Measurements from ENCODE around the gene SMC3. TPM values are rescaled to one million over a fixed set of nuclear protein-coding genes. Genes with fewer than 3 reads are reported as not detected.

Gene SMC3
- total RNA-seq, 1 experiment from 2014 or later: 18.4 TPM

GRCh38 chr10:110523736-110524135 is 43.8 kb upstream of the SMC3 start:
- H3K4me1 ChIP-seq (ENCODE audit: insufficient read depth, low read length): peaks cover 34% of the 10 kb centered on the region
- H3K36me3 ChIP-seq (ENCODE audit: low read depth, low read length): no peaks in the 10 kb centered on the region; the same call in 1 of the 2 replicates
- no peak overlapping the region for H3K4me3 ChIP-seq (ENCODE audit: low read length)
- H2AFZ ChIP-seq (ENCODE audit: low read length): no peak overlapping the region
- H3F3A ChIP-seq (ENCODE audit: low read length, unreplicated experiment): no peaks in the 10 kb centered on the region
- no peak overlapping the region for H3K27ac ChIP-seq (ENCODE audit: low read length)
- no peaks in the 10 kb centered on the region for H3K9me3 ChIP-seq (ENCODE audit: low read length)
- TF ChIP-seq CTCF (conservative IDR thresholded peaks at IDR 0.05; ENCODE audit: low read depth, low read length): no peak
- no peak for TF ChIP-seq EZH2 (IDR thresholded peaks at IDR 0.05; ENCODE audit: low read length, unreplicated experiment)
- no peak for TF ChIP-seq EZH2phosphoT487 (IDR thresholded peaks at IDR 0.05; ENCODE audit: borderline replicate concordance, low read length)
- ChIA-PET POLR2A (ENCODE audit: unreplicated experiment) (no interaction called here), CTCF (no interaction called here)
- intact Hi-C loops (cut with micrococcal nuclease): no loop called here
- H4K20me1 ChIP-seq (ENCODE audit: low read length): no peaks in the 10 kb centered on the region
- H3K27me3 ChIP-seq (ENCODE audit: low read length): no peaks in the 10 kb centered on the region
- DNase-seq: no peak
- no peak overlapping the region for H3K9ac ChIP-seq (ENCODE audit: low read length)
- no peaks in the 10 kb centered on the region for H3K79me2 ChIP-seq (ENCODE audit: low read length)
- H3K9me2 ChIP-seq (replicated peaks; ENCODE audit: low read length): no peaks in the 10 kb centered on the region
- BruUV-seq (replicated peaks): no TSS peak
- H3K4me2 ChIP-seq (ENCODE audit: low read length): no peak overlapping the region
- ATAC-seq: no peak

GRCh38 chr10:110524179-110524858 is 43.2 kb upstream of the SMC3 start:
- H3K27me3 ChIP-seq (ENCODE audit: low read length): no peaks in the 10 kb centered on the region
- ChIA-PET CTCF (no interaction called here), POLR2A (ENCODE audit: unreplicated experiment) (no interaction called here)
- no peaks in the 10 kb centered on the region for H3F3A ChIP-seq (ENCODE audit: low read length, unreplicated experiment)
- no peaks in the 10 kb centered on the region for H3K9me2 ChIP-seq (replicated peaks; ENCODE audit: low read length)
- H3K79me2 ChIP-seq (ENCODE audit: low read length): no peaks in the 10 kb centered on the region
- H3K9me3 ChIP-seq (ENCODE audit: low read length): no peaks in the 10 kb centered on the region
- H2AFZ ChIP-seq (ENCODE audit: low read length): no peak overlapping the region
- H3K36me3 ChIP-seq (ENCODE audit: low read depth, low read length): no peaks in the 10 kb centered on the region; the same call in 1 of the 2 replicates
- no peak overlapping the region for H3K9ac ChIP-seq (ENCODE audit: low read length)
- no peak overlapping the region for H3K4me3 ChIP-seq (ENCODE audit: low read length)
- no peak for DNase-seq
- intact Hi-C loops (cut with micrococcal nuclease): no loop called here
- ATAC-seq: no peak
- no peak overlapping the region for H3K4me2 ChIP-seq (ENCODE audit: low read length)
- peaks cover 40% of the 10 kb centered on the region for H3K4me1 ChIP-seq (ENCODE audit: insufficient read depth, low read length)
- BruUV-seq (replicated peaks): TSS peak; percentile 1
- no peak for TF ChIP-seq CTCF (conservative IDR thresholded peaks at IDR 0.05; ENCODE audit: low read depth, low read length)
- no peak for TF ChIP-seq EZH2 (IDR thresholded peaks at IDR 0.05; ENCODE audit: low read length, unreplicated experiment)
- no peak for TF ChIP-seq EZH2phosphoT487 (IDR thresholded peaks at IDR 0.05; ENCODE audit: borderline replicate concordance, low read length)
- no peak overlapping the region for H3K27ac ChIP-seq (ENCODE audit: low read length)
- H4K20me1 ChIP-seq (ENCODE audit: low read length): no peaks in the 10 kb centered on the region

- BruUV-seq (replicated peaks): no TSS peak
- Histone ChIP-seq H2AFZ (ENCODE audit: low read length) (no peak overlapping the region), H3K79me2 (ENCODE audit: low read length) (no peaks in the 10 kb centered on the region), H3F3A (ENCODE audit: low read length, unreplicated experiment) (no peaks in the 10 kb centered on the region), H3K4me2 (ENCODE audit: low read length) (no peak overlapping the region), H3K27me3 (ENCODE audit: low read length) (no peaks in the 10 kb centered on the region), H3K9me2 (replicated peaks; ENCODE audit: low read length) (no peaks in the 10 kb centered on the region), H3K9me3 (ENCODE audit: low read length) (no peaks in the 10 kb centered on the region), H3K4me3 (ENCODE audit: low read length) (no peak overlapping the region), H3K27ac (ENCODE audit: low read length) (peak overlapping the region; percentile 54), H3K36me3 (ENCODE audit: low read depth, low read length) (no peaks in the 10 kb centered on the region; the same call in 1 of the 2 replicates), H3K9ac (ENCODE audit: low read length) (no peak overlapping the region), H4K20me1 (ENCODE audit: low read length) (no peaks in the 10 kb centered on the region), H3K4me1 (ENCODE audit: insufficient read depth, low read length) (peaks cover 45% of the 10 kb centered on the region)
- intact Hi-C loops (cut with micrococcal nuclease): no loop called here
- DNase-seq (no peak), ATAC-seq (no peak)
- ChIA-PET CTCF (no interaction called here), POLR2A (ENCODE audit: unreplicated experiment) (no interaction called here)
- no peak for TF ChIP-seq EZH2phosphoT487 (IDR thresholded peaks at IDR 0.05; ENCODE audit: borderline replicate concordance, low read length)
- no peak for TF ChIP-seq EZH2 (IDR thresholded peaks at IDR 0.05; ENCODE audit: low read length, unreplicated experiment)
- TF ChIP-seq CTCF (conservative IDR thresholded peaks at IDR 0.05; ENCODE audit: low read depth, low read length): no peak
Measured at GRCh38 chr10:110524859-110525232, 42.6 kb upstream of the SMC3 start.
